ENCODE measurements around the gene ARHGAP23.

The ARHGAP23 gene

GRCh38 chr17:38536661-38537060 lies 108.4 kb downstream of the ARHGAP23 start:
- H3K36me3 ChIP-seq (ENCODE audit: control insufficient read depth in 1 of 2, insufficient read depth in 2 of 2, low read length in 2 of 2) = no peaks in the 10 kb centered on the region
- H3K27me3 ChIP-seq (ENCODE audit: low read depth, low read length) = peaks cover 5% of the 10 kb centered on the region
- H3K27ac ChIP-seq (ENCODE audit: low read length) = no peak overlapping the region
- no peak overlapping the region for H3K4me3 ChIP-seq (ENCODE audit: low read depth in 1 of 2, low read length in 2 of 2)
- H3K9me3 ChIP-seq (ENCODE audit: control insufficient read depth in 1 of 2, low read length in 2 of 2) = no peaks in the 10 kb centered on the region
- H3K4me1 ChIP-seq (ENCODE audit: control insufficient read depth in 1 of 2, insufficient read depth in 2 of 2, low read length in 2 of 2) = no peaks in the 10 kb centered on the region

GRCh38 chr17:38538906-38539305 lies 110.6 kb downstream of the ARHGAP23 start:
- H3K27ac ChIP-seq (ENCODE audit: low read length) = no peak overlapping the region
- H3K27me3 ChIP-seq (ENCODE audit: low read depth, low read length) = peaks cover 5% of the 10 kb centered on the region
- H3K9me3 ChIP-seq (ENCODE audit: control insufficient read depth in 1 of 2, low read length in 2 of 2) = no peaks in the 10 kb centered on the region
- no peak overlapping the region for H3K4me3 ChIP-seq (ENCODE audit: low read depth in 1 of 2, low read length in 2 of 2)
- no peaks in the 10 kb centered on the region for H3K36me3 ChIP-seq (ENCODE audit: control insufficient read depth in 1 of 2, insufficient read depth in 2 of 2, low read length in 2 of 2)
- no peaks in the 10 kb centered on the region for H3K4me1 ChIP-seq (ENCODE audit: control insufficient read depth in 1 of 2, insufficient read depth in 2 of 2, low read length in 2 of 2)

- H3K27ac ChIP-seq (ENCODE audit: low read length) = no peak overlapping the region
- no peaks in the 10 kb centered on the region for H3K36me3 ChIP-seq (ENCODE audit: control insufficient read depth in 1 of 2, insufficient read depth in 2 of 2, low read length in 2 of 2)
- H3K4me1 ChIP-seq (ENCODE audit: control insufficient read depth in 1 of 2, insufficient read depth in 2 of 2, low read length in 2 of 2) = no peaks in the 10 kb centered on the region
- peaks cover 2% of the 10 kb centered on the region for H3K27me3 ChIP-seq (ENCODE audit: low read depth, low read length)
- no peak overlapping the region for H3K4me3 ChIP-seq (ENCODE audit: low read depth in 1 of 2, low read length in 2 of 2)
- no peaks in the 10 kb centered on the region for H3K9me3 ChIP-seq (ENCODE audit: control insufficient read depth in 1 of 2, low read length in 2 of 2)
These were observed 111.1 kb downstream of the ARHGAP23 start for GRCh38 chr17:38539386-38539785.

GRCh38 chr17:38540514-38541045 lies 112.3 kb downstream of the ARHGAP23 start:
- H3K27ac ChIP-seq (ENCODE audit: low read length) = no peak overlapping the region
- no peaks in the 10 kb centered on the region for H3K36me3 ChIP-seq (ENCODE audit: control insufficient read depth in 1 of 2, insufficient read depth in 2 of 2, low read length in 2 of 2)
- H3K9me3 ChIP-seq (ENCODE audit: control insufficient read depth in 1 of 2, low read length in 2 of 2) = no peaks in the 10 kb centered on the region
- H3K27me3 ChIP-seq (ENCODE audit: low read depth, low read length) = no peaks in the 10 kb centered on the region
- no peaks in the 10 kb centered on the region for H3K4me1 ChIP-seq (ENCODE audit: control insufficient read depth in 1 of 2, insufficient read depth in 2 of 2, low read length in 2 of 2)
- H3K4me3 ChIP-seq (ENCODE audit: low read depth in 1 of 2, low read length in 2 of 2) = no peak overlapping the region

- Histone ChIP-seq H3K4me1 (ENCODE audit: control insufficient read depth in 1 of 2, insufficient read depth in 2 of 2, low read length in 2 of 2) (no peaks in the 10 kb centered on the region), H3K36me3 (ENCODE audit: control insufficient read depth in 1 of 2, insufficient read depth in 2 of 2, low read length in 2 of 2) (no peaks in the 10 kb centered on the region), H3K27ac (ENCODE audit: low read length) (no peak overlapping the region), H3K4me3 (ENCODE audit: low read depth in 1 of 2, low read length in 2 of 2) (no peak overlapping the region), H3K9me3 (ENCODE audit: control insufficient read depth in 1 of 2, low read length in 2 of 2) (no peaks in the 10 kb centered on the region), H3K27me3 (ENCODE audit: low read depth, low read length) (no peaks in the 10 kb centered on the region)
These were observed 113.0 kb downstream of the ARHGAP23 start for GRCh38 chr17:38541281-38541680.

- Histone ChIP-seq H3K4me3 (ENCODE audit: low read depth in 1 of 2, low read length in 2 of 2) (no peak overlapping the region), H3K27me3 (ENCODE audit: low read depth, low read length) (no peaks in the 10 kb centered on the region), H3K4me1 (ENCODE audit: control insufficient read depth in 1 of 2, insufficient read depth in 2 of 2, low read length in 2 of 2) (no peaks in the 10 kb centered on the region), H3K9me3 (ENCODE audit: control insufficient read depth in 1 of 2, low read length in 2 of 2) (no peaks in the 10 kb centered on the region), H3K27ac (ENCODE audit: low read length) (no peak overlapping the region), H3K36me3 (ENCODE audit: control insufficient read depth in 1 of 2, insufficient read depth in 2 of 2, low read length in 2 of 2) (no peaks in the 10 kb centered on the region)
These were observed 114.0 kb downstream of the ARHGAP23 start for GRCh38 chr17:38542286-38542685.

GRCh38 chr17:38543403-38544174 lies 115.3 kb downstream of the ARHGAP23 start:
- no peaks in the 10 kb centered on the region for H3K9me3 ChIP-seq (ENCODE audit: control insufficient read depth in 1 of 2, low read length in 2 of 2)
- no peaks in the 10 kb centered on the region for H3K27me3 ChIP-seq (ENCODE audit: low read depth, low read length)
- no peak overlapping the region for H3K27ac ChIP-seq (ENCODE audit: low read length)
- no peaks in the 10 kb centered on the region for H3K4me1 ChIP-seq (ENCODE audit: control insufficient read depth in 1 of 2, insufficient read depth in 2 of 2, low read length in 2 of 2)
- no peaks in the 10 kb centered on the region for H3K36me3 ChIP-seq (ENCODE audit: control insufficient read depth in 1 of 2, insufficient read depth in 2 of 2, low read length in 2 of 2)
- H3K4me3 ChIP-seq (ENCODE audit: low read depth in 1 of 2, low read length in 2 of 2) = no peak overlapping the region

- Histone ChIP-seq H3K27ac (ENCODE audit: low read length) (no peak overlapping the region), H3K4me1 (ENCODE audit: control insufficient read depth in 1 of 2, insufficient read depth in 2 of 2, low read length in 2 of 2) (no peaks in the 10 kb centered on the region), H3K36me3 (ENCODE audit: control insufficient read depth in 1 of 2, insufficient read depth in 2 of 2, low read length in 2 of 2) (no peaks in the 10 kb centered on the region), H3K4me3 (ENCODE audit: low read depth in 1 of 2, low read length in 2 of 2) (no peak overlapping the region), H3K9me3 (ENCODE audit: control insufficient read depth in 1 of 2, low read length in 2 of 2) (no peaks in the 10 kb centered on the region), H3K27me3 (ENCODE audit: low read depth, low read length) (no peaks in the 10 kb centered on the region)
These were observed 116.0 kb downstream of the ARHGAP23 start for GRCh38 chr17:38544175-38544838.

GRCh38 chr17:38544839-38545209 lies 116.6 kb downstream of the ARHGAP23 start:
- Histone ChIP-seq H3K4me3 (ENCODE audit: low read depth in 1 of 2, low read length in 2 of 2) (no peak overlapping the region), H3K36me3 (ENCODE audit: control insufficient read depth in 1 of 2, insufficient read depth in 2 of 2, low read length in 2 of 2) (no peaks in the 10 kb centered on the region), H3K27me3 (ENCODE audit: low read depth, low read length) (no peaks in the 10 kb centered on the region), H3K9me3 (ENCODE audit: control insufficient read depth in 1 of 2, low read length in 2 of 2) (no peaks in the 10 kb centered on the region), H3K27ac (ENCODE audit: low read length) (no peak overlapping the region), H3K4me1 (ENCODE audit: control insufficient read depth in 1 of 2, insufficient read depth in 2 of 2, low read length in 2 of 2) (no peaks in the 10 kb centered on the region)

GRCh38 chr17:38545531-38546225 lies 117.4 kb downstream of the ARHGAP23 start:
- no peaks in the 10 kb centered on the region for H3K4me1 ChIP-seq (ENCODE audit: control insufficient read depth in 1 of 2, insufficient read depth in 2 of 2, low read length in 2 of 2)
- H3K27ac ChIP-seq (ENCODE audit: low read length) = no peak overlapping the region
- H3K27me3 ChIP-seq (ENCODE audit: low read depth, low read length) = no peaks in the 10 kb centered on the region
- H3K36me3 ChIP-seq (ENCODE audit: control insufficient read depth in 1 of 2, insufficient read depth in 2 of 2, low read length in 2 of 2) = no peaks in the 10 kb centered on the region
- no peak overlapping the region for H3K4me3 ChIP-seq (ENCODE audit: low read depth in 1 of 2, low read length in 2 of 2)
- no peaks in the 10 kb centered on the region for H3K9me3 ChIP-seq (ENCODE audit: control insufficient read depth in 1 of 2, low read length in 2 of 2)

GRCh38 chr17:38546396-38546795 lies 118.1 kb downstream of the ARHGAP23 start:
- H3K27me3 ChIP-seq (ENCODE audit: low read depth, low read length) = no peaks in the 10 kb centered on the region
- no peak overlapping the region for H3K27ac ChIP-seq (ENCODE audit: low read length)
- H3K9me3 ChIP-seq (ENCODE audit: control insufficient read depth in 1 of 2, low read length in 2 of 2) = no peaks in the 10 kb centered on the region

More at GRCh38 chr17:38546396-38546795, 118.1 kb downstream of the ARHGAP23 start:
- H3K36me3 ChIP-seq (ENCODE audit: control insufficient read depth in 1 of 2, insufficient read depth in 2 of 2, low read length in 2 of 2) = no peaks in the 10 kb centered on the region
- no peaks in the 10 kb centered on the region for H3K4me1 ChIP-seq (ENCODE audit: control insufficient read depth in 1 of 2, insufficient read depth in 2 of 2, low read length in 2 of 2)
- H3K4me3 ChIP-seq (ENCODE audit: low read depth in 1 of 2, low read length in 2 of 2) = no peak overlapping the region
